ENCODE results near the gene RALA. TPM values are rescaled to one million over a fixed set of nuclear protein-coding genes. Genes with fewer than 3 reads are reported as not detected.

The RALA gene
- total RNA-seq, 1 donor from 2014 or later: 59.5 TPM

DNA sequence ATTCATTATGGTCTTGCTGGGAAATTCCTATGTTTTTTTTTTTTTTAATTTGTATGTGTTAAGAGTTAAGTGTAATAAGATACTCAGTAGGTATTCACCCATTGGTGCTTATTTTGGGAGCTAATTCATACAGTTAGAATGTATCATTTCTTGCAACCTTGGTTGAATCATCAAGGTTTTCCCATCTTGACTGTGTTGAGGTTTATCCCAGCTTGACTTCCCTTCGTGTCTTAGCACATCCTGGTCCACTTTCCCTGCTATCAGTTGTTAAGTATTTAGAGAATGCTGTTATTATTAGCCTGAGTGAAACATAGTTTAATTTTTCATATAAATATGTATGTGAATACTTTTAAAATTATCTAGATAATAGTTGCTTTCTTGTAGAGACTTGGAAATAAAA is 20.8 kb downstream of the RALA start:
- no peak overlapping the region for H3K27ac Mint-ChIP-seq
- H3K9me3 ChIP-seq (ENCODE audit: low read depth): no peaks in the 10 kb centered on the region
- peaks cover 5% of the 10 kb centered on the region for H3K9me3 Mint-ChIP-seq
- H3K4me1 Mint-ChIP-seq: peaks cover 5% of the 10 kb centered on the region
- no peak overlapping the region for H3K4me3 ChIP-seq
- no peaks in the 10 kb centered on the region for H3K27me3 ChIP-seq
- no peak for DNase-seq (ENCODE audit: low spot score)
- H3K27me3 Mint-ChIP-seq (ENCODE audit: insufficient read depth, low read depth): no peaks in the 10 kb centered on the region
- H3K79me2 ChIP-seq (ENCODE audit: low read depth): peaks cover 99% of the 10 kb centered on the region
- H3K4me1 ChIP-seq: peaks cover 21% of the 10 kb centered on the region
- H3K4me2 ChIP-seq: no peak overlapping the region
- no peak for TF ChIP-seq EZH2phosphoT487 (IDR thresholded peaks at IDR 0.05)
- H3K9ac ChIP-seq: no peak overlapping the region
- peaks cover 17% of the 10 kb centered on the region for H3K36me3 Mint-ChIP-seq
- no peak overlapping the region for H3K4me3 Mint-ChIP-seq
- peaks cover 7% of the 10 kb centered on the region for H3F3A ChIP-seq (ENCODE audit: low read depth)
- H3K27ac ChIP-seq: no peak overlapping the region
- peaks cover 21% of the 10 kb centered on the region for H4K20me1 ChIP-seq (ENCODE audit: low read depth)
- no peaks in the 10 kb centered on the region for H3K36me3 ChIP-seq
- no peak overlapping the region for H2AFZ ChIP-seq (replicated peaks)

DNA sequence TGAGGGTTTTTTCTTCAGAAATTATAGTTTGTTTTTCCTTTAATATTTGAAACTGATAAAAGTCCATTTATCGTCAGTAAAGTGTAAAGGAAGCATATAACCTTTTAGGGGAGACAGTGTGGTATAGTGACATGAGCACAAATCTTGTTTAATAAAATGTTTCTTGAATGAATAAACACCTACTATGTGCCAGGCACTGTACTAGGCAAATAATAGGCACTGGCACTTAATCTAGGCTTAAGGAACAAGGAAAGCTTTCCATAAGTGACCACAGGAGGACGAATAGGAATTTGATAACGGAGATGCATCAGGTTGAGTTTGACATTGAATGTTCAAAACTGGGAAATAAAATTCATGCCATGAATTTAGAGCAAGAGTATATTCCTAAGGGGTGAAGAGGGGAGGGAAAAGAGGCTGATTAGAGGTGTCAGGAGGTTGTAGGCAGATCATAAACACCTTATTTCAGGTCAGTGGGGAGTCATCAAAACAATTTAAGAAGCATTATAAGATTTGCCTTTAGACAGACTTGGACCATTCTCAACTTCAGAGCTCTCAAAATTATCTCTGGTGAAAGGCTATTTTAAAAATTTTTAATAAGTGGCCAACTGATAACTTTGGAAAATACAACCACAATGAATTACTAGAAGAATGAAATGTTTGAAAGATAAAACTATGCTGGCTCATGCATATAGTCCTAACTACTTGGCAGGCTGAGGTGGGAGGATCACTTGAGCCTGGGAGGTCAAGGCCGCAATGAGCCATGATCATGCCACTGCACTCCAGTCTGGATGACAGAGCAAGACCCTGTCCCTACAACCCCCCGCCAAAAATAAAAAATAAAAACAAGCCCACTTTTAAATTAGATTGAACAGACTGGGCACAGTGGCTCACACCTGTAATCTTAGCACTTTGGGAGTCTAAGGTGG is 22.4 kb downstream of the RALA start:
- peaks cover 21% of the 10 kb centered on the region for H4K20me1 ChIP-seq (ENCODE audit: low read depth)
- H3K4me3 ChIP-seq: no peak overlapping the region
- H3K4me2 ChIP-seq: no peak overlapping the region
- no peak overlapping the region for H3K9ac ChIP-seq
- no peaks in the 10 kb centered on the region for H3K36me3 ChIP-seq
- Mint-ChIP-seq H3K4me1 (peaks cover 5% of the 10 kb centered on the region), H3K4me3 (no peak overlapping the region), H3K27me3 (ENCODE audit: insufficient read depth, low read depth) (no peaks in the 10 kb centered on the region), H3K36me3 (peaks cover 15% of the 10 kb centered on the region), H3K27ac (no peak overlapping the region), H3K9me3 (peaks cover 3% of the 10 kb centered on the region)
- TF ChIP-seq EZH2 (IDR thresholded peaks at IDR 0.05) (no peak), EZH2phosphoT487 (IDR thresholded peaks at IDR 0.05) (no peak), CTCF (IDR thresholded peaks at IDR 0.05) (no peak)
- H2AFZ ChIP-seq (replicated peaks): no peak overlapping the region
- peaks cover 7% of the 10 kb centered on the region for H3F3A ChIP-seq (ENCODE audit: low read depth)
- H3K27ac ChIP-seq: no peak overlapping the region
- H3K79me2 ChIP-seq (ENCODE audit: low read depth): peaks cover 99% of the 10 kb centered on the region
- peaks cover 16% of the 10 kb centered on the region for H3K4me1 ChIP-seq
- H3K27me3 ChIP-seq: no peaks in the 10 kb centered on the region
- no peaks in the 10 kb centered on the region for H3K9me3 ChIP-seq (ENCODE audit: low read depth)
- DNase-seq (ENCODE audit: low spot score): no peak

GRCh38 chr7:39647816-39648215 is 24.4 kb downstream of the RALA start:
- H2AFZ ChIP-seq (replicated peaks): no peak overlapping the region
- H3K4me3 ChIP-seq: no peak overlapping the region
- Mint-ChIP-seq H3K27me3 (ENCODE audit: insufficient read depth, low read depth) (no peaks in the 10 kb centered on the region), H3K36me3 (peaks cover 15% of the 10 kb centered on the region), H3K27ac (no peak overlapping the region), H3K9me3 (peaks cover 3% of the 10 kb centered on the region), H3K4me3 (no peak overlapping the region), H3K4me1 (no peaks in the 10 kb centered on the region)
- H3K9ac ChIP-seq: no peak overlapping the region
- TF ChIP-seq EZH2phosphoT487 (IDR thresholded peaks at IDR 0.05) (no peak), CTCF (IDR thresholded peaks at IDR 0.05) (no peak), EZH2 (IDR thresholded peaks at IDR 0.05) (no peak)
- no peak for DNase-seq (ENCODE audit: low spot score)
- H3K79me2 ChIP-seq (ENCODE audit: low read depth): peaks cover 98% of the 10 kb centered on the region
- no peaks in the 10 kb centered on the region for H3K9me3 ChIP-seq (ENCODE audit: low read depth)
- peaks cover under 1% of the 10 kb centered on the region for H3K4me1 ChIP-seq
- H3F3A ChIP-seq (ENCODE audit: low read depth): no peaks in the 10 kb centered on the region
- no peaks in the 10 kb centered on the region for H3K36me3 ChIP-seq
- H3K4me2 ChIP-seq: no peak overlapping the region
- H3K27ac ChIP-seq: no peak overlapping the region
- H3K27me3 ChIP-seq: no peaks in the 10 kb centered on the region
- peaks cover 9% of the 10 kb centered on the region for H4K20me1 ChIP-seq (ENCODE audit: low read depth)

GRCh38 chr7:39650676-39651075 is 27.3 kb downstream of the RALA start:
- H3K4me1 ChIP-seq: no peaks in the 10 kb centered on the region
- no peak overlapping the region for H3K4me3 Mint-ChIP-seq
- H3K27me3 Mint-ChIP-seq (ENCODE audit: insufficient read depth, low read depth): no peaks in the 10 kb centered on the region

More at GRCh38 chr7:39650676-39651075, 27.3 kb downstream of the RALA start:
- peaks cover 6% of the 10 kb centered on the region for H4K20me1 ChIP-seq (ENCODE audit: low read depth)
- H3K9me3 Mint-ChIP-seq: peaks cover 6% of the 10 kb centered on the region
- no peak for DNase-seq (ENCODE audit: low spot score)
- no peaks in the 10 kb centered on the region for H3K4me1 Mint-ChIP-seq
- no peak overlapping the region for H3K9ac ChIP-seq
- no peak overlapping the region for H3K27ac Mint-ChIP-seq
- peaks cover 98% of the 10 kb centered on the region for H3K79me2 ChIP-seq (ENCODE audit: low read depth)
- H3K9me3 ChIP-seq (ENCODE audit: low read depth): no peaks in the 10 kb centered on the region
- TF ChIP-seq EZH2phosphoT487 (IDR thresholded peaks at IDR 0.05) (no peak), EZH2 (IDR thresholded peaks at IDR 0.05) (no peak), CTCF (IDR thresholded peaks at IDR 0.05) (no peak)
- H3F3A ChIP-seq (ENCODE audit: low read depth): no peaks in the 10 kb centered on the region
- H3K4me3 ChIP-seq: no peak overlapping the region
- H3K27me3 ChIP-seq: no peaks in the 10 kb centered on the region
- H3K27ac ChIP-seq: no peak overlapping the region
- H3K36me3 ChIP-seq: peaks cover 3% of the 10 kb centered on the region
- H3K4me2 ChIP-seq: no peak overlapping the region
- peaks cover 16% of the 10 kb centered on the region for H3K36me3 Mint-ChIP-seq
- no peak overlapping the region for H2AFZ ChIP-seq (replicated peaks)
